GM03348 (cell line): ENCODE results near the gene TGFA.

Source experiments
- DNase-seq: peaks from one replicate; pipeline ENCODE4 v3.0.0; 2012; ENCODE audit warnings: low spot score

TGFA gene

DNA sequence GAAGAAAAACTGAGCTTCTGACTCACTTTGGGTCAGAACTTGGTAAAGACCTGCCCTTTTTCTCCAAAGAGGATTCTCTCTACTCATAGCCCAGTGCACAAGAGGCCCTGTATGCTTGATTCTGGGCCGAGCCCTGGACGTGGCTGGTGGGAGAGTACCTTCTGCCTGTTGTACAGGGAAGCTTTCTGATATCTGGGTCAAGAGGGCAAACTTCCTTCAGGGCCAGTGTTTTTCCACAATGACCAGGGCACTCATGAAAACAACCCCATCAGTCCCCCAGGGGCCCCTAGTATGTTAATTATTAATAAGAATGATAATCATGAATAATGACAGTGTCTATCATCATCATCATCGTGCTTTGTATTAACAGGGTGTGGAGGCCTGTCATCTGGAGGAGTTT lies 90.0 kb downstream of the TGFA start:
- no peak for DNase-seq

DNA sequence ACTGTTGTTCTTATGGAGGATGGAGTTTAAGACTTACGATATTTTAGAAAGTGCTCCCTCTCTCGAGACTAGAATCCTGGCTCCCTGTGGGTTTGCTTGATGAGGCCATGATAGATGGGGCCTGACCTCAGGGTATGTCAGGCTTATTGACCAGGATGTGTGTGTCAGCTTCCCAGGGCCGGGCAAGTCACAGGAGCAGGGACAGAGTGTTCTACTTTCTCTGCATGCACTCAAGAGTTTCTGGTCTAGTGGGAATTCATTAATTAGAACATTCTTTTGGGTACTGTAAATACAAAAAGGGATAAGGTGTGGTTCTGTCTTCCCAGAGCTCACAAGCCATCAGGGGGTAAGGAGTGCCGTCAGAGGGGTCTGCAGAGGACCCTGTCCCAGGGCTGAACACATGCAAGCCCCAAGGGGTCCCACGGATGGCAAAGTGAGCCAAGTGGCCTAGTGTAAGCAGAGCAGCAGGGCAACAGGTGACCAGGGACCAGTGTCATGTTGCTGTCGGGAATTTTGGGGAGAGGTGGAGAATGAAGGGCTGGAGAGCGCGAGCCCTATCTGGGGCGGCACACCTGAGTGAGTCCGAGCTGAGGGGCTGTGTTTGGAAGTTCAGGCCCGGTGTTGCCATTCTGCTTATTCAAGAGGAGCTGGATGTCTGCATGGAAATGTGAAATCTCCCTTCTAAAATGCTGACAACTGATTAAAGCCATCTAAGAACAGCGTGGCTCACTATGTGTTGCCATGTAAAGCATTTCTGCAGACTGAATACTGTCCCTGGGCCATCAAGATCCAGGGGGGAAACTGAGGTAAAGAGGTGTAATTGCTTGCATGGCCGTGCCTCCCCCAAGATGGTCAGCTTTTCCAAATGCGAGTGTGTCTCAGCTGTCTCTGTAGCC lies 91.4 kb downstream of the TGFA start:
- DNase-seq = no peak

DNA sequence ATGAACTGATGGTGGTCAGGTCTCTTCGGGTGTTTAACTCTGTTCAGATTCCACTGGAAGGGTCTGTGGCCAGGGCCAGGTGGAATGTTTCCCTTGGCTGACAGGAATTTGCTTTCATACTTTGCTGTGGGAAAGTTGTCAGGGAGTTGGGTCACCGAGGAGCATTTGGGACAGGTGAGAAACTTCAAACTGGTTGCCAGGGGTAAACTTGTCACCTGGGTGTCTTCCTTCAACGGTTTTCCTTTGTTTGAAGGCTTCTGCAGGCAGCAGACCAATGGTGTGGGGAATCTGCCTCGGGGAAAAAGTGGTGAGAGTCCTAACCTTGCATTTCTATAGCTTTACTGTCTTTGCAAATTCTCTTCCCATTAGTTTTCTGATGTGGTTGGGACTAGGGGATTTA lies 92.2 kb downstream of the TGFA start:
- no peak for DNase-seq

DNA sequence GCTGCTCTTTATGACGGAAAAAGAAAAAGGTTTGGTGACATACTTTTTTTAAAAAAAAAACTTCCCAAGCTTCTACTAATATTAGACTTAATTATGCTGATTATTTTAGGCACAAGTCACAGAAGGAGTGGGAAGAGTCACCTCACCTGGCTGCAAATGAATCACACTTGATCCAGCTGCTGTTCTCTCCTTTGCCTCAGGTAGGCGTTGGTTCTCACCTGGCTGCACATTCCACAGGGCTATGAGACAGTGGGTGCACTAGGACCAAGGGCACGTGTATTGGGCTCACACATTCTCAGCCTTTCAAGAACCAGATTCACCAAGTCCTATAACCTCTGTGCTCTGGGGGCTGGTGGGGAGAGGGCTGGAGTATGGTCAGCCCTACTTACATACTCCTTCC lies 93.3 kb downstream of the TGFA start:
- DNase-seq = no peak

DNA sequence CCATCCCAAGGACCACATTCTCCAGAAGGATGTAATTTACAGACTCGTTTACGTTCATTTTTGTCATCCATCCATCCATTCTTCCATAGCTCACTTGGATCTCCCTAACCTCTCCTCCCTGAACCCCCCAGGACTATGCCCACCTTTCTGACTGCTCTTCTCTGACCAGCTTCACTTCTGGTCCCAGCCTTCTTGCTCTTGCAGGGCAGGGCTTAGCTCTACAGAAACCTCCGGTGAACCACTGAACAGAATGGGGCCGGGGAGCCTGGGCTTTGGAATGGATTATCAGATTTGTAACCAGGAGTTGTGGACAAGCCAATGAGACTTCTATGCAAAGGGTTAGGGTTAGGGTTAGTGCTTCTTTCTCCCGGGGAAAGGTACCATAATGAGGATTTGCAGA lies 95.0 kb downstream of the TGFA start:
- no peak for DNase-seq

DNA sequence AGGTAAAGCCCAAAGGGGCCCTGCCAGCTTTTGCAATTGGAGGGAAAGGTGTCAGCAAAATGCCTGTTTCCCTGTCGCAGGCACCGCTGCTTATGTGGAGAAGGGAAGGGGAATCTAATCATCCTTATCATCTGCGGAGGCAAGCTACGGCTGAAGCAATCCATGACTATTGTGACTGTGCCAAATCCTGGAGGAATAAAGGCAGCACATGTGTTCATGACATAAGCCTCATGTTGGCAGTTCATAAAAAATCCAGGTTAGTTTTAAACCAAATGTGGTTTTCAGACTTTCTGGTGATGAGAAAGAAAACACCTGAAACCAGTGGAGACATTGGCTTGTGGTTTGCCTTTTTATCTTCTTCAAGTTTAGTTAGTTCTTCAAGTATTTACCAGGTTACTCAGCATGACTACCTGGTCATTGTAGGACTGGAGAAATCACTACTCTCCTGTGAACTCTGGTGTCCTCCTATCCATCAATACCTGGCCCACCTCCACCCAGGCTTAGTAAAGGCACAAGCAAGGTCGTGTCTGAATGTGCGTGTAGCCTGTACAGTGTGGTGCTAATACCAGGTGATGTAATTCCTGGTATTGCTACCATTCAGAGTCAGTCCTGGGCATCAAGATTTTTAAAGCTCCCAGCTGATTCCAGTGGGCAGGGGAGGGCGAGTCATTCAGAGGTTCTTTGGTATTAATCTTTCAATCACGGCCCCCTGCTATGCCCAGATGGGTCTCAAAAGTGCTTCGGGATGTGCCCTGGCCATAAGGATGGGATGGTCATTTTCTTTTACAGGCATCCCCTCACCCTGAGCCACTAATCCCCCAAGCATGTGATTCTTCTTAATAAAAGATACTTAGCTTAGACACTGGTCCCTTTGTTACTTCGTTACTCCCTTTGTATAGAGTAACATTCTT lies 96.8 kb downstream of the TGFA start:
- DNase-seq = no peak

DNA sequence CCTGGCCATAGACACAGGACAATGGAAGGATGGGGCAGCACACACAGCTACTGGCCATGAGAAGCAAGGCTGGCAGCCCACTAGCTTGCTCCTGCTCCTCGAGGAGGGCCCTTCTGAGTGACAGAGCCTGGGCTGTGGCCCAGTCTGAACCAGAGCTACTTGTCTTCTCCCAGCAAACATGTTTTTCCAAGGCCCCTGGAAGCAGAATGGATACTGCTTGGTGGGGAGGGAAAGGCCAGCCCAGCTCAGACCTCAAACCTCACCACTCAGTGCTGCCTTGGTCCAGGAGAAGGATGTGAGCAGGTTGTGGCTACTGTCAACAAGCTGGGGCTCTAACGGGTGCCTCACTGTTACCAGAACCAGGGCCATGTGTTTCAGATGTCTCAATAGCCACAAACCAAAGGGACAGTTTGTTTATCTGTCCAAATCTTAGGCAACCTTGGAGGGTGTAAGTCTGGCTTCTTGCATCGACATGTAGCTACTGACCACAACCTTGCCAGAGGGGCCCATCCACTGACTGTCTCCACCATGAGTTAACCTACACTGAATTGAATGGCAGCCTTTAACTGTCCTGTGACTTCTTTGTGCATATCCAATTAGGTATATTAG lies 98.6 kb downstream of the TGFA start:
- DNase-seq = no peak

DNA sequence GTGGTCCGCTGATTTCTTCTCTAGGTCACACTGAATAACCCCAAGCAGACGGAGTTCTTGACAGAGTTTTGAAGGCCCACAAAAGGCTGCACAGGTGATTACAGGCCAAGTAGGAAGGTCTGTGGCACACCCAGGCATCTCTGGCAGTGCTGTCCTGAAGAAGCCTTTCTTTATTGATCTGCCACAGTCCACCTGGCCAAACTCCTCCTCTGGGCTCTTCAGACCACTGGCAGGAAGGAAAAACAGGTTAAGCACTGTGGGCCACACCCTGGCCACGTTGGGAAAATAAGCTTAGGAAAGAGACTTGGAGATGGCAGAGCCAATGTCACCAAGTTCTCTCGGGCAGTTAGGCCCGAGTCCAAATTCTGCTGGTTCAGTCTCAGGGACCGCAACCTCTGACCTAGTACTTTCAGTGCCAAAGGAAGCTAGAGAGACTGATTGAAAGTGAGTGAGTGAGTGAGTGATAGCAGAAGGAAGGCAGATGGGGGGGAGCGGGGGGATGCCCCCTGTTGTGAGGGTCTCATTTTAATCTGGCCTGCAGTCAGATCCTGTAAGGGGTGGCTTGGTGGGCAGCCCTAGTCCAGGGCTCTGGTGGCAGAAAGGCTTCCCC lies 102.9 kb downstream of the TGFA start:
- DNase-seq = no peak

DNA sequence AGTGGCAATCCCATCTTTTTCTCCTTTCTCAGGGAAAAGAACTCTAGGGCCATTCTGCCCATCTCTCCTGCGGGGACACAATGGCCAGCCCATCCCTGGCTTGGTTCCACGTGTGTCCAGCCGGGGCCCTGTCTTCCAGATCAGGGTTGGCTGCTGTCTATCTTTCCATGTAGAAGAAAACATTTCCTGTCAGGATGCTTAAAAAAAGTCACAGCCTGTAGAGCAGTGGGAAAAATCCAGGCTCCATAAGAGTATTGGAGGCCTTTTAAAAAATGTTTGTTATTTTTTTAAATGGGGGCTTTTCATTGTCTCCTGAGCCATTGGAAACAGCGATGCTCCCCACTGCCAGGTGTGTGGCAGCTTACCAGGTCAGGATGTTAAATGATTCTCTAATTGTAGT lies 105.6 kb downstream of the TGFA start:
- no peak for DNase-seq

DNA sequence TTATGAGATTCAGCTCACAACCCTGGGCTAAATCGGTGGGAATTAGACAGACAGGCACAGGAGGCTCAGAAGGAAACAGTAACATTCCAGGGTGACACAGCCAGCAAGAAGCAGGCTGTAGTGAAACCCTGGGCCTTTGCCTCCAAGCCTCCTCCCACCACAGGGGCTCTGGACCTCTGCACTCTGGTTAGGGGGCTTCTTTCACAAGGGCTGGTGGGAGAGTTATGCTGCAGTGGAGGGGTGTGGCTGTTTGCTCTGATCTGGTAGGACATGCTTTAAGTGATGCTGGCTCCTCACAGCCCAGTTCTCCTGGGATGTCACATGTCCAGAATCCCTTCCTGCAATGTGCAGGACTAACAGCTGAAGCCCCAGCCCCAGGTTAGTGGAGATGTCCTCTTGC lies 109.9 kb downstream of the TGFA start:
- no peak for DNase-seq

DNA sequence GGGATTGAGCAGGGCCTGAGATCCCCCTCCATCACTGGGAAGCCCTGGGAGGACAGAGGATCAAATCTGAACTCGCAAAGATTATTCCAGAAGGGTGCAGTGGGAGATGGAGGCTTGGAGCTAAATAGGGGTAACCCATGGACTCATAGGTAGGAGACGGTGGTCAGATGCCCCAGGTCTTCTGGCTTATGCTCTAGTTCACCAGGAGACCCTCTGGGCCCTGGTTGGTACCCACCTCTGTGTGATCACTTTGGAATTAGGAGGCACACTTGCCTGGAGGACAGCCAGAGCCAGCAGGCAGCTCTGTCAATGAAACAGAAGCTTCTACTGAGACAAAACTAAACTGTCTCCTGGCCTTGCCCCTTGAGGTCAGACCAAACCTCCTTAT lies 110.6 kb downstream of the TGFA start:
- DNase-seq = no peak

DNA sequence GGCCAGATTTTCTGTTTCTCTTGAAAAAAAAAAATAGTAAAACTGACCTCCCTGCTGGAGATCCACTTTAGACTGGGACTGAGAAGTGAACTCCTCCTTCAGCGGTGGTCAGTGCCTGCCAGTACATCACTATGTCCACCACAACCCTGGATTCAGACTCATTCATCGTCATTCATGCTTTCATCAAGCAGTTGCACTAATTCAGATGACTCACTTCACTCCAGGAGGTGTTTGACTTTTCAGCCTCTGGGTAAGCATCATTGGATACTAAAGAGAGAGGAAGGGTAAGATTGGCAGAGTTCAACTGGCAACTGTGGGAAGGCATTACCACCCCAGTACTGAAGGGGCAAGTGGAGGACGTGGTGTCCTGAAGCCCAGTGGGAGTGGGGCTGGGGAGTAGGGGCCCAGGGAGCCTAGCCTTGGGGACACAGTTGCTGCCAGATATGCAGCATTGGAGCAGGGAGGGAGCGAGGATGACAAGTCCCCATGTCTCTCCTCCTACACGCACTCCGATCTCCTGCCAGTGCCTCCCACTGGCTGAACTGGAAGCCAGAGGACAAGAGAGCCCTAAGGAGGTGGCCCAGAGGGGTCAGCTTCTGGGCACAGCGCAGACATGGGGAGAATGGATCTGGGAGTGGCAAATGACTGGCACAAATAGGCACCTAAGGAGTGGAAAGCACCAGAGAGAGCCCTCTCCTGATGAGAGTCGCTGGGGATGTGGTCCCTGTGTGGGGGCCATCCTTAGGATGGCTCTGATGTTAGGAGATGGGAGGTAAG lies 111.1 kb downstream of the TGFA start:
- DNase-seq = no peak

DNA sequence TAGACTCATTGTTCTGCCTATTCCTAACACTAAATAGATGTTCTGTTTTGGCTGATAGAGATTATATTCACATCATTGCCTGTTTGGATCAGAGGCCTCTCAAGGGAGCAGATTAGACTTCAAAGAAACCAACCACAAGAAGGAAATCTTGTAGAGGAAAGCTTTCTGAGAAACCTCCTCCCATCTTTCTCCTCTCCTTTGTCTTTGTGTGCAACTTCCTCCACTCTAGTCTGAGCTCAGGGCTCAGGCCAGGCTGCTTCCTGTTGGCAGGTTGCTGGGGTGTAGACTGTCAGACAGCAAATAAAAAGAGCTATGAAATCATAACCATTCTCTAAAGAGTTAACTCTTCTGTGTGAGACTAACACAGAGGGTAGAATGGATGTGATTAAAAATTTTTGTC lies 113.0 kb downstream of the TGFA start:
- no peak for DNase-seq

DNA sequence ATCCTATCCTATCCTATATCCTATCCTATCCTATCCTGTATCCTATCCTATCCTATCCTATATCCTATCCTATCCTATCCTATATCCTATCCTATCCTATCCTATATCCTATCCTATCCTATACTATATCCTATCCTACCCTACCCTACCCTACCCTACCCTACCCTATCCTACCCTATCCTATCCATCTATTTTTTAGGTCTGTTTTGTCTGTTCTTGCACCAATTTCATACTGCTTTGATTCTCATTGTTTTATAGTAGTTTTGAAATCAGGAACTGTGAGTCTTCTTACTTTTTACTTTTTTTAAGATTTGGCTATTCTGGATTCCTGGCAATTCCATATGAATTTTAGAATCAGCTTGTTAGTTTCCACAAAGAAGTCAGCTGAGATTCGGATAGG lies 118.5 kb downstream of the TGFA start:
- no peak for DNase-seq

DNA sequence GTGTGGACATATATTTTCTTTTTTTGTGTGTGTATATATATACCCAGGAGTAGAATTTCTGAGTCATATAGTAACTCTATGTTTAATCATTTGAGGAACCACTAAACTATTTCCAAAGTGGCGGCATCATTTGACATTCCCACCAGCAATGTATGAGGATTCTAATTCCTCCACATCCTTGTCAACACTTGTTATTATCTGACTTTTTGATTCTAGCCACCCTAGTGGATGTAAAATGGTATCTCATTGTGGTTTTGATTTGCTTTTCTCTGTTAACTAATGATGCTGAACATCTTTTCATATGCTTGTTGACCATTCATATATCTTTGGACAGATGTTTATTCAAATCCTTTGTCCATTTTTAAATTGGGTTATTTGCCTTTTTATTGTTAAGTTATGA lies 120.3 kb downstream of the TGFA start:
- DNase-seq = no peak

DNA sequence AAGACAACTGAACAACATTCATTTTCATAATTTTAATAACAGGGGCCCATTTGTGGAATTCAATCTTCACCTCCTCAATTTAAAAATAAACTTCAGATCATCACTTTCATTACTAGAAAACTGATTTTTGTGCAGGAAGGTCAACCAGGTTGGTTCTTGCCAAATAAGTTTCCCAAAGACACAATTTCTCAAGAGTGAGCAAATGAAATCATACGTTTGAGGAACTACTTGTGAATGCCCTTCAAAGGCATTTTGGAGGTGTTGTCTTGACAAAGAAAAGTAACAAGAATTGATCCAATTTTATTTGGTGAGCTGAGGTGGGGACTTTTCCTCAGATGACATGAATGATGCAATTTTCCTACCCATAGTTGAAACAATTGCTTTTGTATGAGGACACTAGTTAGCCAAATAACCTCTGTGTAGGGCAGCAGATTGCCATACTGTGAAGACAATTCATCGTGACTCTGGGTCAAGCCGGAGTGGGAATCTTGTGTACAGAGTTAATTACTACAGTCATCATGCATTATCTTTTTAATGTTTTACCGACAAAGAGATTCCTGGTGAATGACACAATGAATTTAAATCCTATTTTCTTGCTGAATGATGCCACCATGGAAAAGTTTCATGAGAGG lies 121.8 kb downstream of the TGFA start:
- no peak for DNase-seq

DNA sequence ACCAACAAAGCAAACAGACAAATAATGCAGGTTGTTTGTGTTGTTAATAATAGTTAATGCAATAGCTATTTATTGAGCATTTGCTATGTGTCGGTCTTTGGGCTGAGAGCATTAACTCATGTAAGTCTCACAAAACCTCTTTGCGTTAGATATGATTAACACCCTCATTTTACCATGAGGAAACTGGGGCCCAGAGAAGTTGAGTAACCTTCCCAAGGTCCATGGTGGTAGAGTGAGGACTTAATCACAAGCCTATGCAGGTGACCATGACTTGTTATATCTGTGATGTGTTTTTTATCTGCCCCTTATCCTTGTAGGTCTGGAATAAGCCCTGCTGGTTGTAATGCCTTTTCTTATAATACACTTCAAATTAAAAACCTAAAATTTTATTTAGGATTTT lies 127.3 kb downstream of the TGFA start:
- DNase-seq = no peak

DNA sequence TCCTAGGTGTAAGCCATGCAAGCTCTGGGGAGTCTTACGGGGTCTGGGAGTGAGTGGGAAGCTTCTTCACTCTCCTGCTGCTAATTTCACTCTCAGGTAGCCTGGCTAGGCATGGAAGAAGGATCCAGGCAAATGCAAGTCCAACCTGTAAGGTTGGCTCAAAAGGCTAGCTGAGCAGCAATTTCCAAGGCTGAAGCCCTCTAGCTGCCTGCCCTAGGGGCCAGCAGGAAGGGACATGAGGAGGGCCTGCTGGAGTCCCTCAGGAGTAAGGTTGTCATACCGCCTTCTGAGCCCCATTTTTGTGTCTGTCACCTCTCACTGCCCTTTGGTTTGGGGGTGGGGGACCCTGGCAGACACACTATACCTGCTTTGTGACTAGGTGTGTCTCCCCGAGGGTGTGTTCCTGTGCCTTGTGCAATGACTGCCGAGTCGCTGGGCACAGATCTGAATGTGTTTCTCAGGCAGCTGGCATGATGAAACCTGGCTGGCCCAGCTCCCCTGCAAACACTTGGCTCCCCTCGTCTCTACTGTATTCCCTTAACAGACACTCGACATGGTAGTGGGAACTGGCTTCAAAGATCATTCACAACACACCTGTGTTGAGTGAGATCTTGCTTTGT lies 127.8 kb downstream of the TGFA start:
- no peak for DNase-seq

DNA sequence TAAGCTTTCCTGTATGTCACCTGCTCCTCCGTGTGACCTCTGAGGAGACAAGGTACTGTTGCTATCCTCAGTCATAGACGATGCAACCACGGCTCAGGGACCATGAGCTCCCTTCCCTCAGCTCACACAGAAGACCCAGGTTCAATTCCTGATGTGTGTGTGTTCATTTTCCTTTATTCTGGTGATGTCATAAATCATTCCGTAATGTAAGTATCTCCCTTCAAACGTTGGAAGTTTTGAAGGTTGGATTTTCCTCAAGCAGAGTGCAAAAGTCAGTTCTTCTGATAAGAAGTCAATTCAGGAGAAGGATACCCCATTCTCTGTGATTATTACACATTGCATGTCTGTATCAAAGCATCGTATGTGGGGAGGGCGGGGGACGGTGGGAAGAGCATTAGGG lies 132.9 kb downstream of the TGFA start:
- no peak for DNase-seq

DNA sequence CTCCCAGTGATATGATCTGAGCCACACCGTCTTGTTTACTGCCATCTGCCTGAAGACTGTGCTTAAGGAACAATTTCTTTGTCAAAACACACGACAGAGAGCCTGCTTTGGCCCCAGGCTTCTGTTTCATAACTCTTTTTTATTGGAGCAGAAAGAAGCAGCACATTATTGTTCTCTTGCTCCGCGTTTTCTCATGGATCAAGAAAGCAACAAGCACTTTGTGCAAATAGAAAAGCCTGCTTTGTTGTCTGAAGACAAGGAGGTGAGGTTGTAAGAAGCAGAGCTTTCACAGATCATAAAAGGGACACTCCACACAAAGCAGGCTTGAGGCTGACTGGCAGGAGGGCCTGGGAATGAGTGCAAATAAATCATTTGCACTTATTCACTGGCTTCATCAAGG lies 133.5 kb downstream of the TGFA start:
- no peak for DNase-seq

DNA sequence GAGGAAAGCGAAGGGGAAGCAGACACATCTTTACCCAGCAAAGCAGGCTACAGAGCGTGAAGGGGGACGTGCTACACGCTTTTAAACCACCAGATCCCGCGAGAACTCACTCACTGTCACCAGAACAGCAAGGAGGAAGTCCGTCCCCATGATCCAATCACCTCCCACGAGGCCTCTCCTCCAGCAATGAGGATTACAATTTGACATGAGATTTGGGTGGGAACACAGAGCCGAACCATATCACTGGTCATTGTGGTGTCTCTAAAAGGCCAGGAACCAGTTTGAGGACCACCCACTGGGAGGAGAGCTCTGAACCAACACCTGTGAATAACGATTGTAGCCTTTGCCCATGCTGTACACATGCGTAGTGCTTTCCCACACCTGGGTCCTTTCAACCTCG lies 135.1 kb downstream of the TGFA start:
- DNase-seq = no peak
